H1 (cell line): ENCODE data around the gene ABI3. TPM values are rescaled to one million over a fixed set of nuclear protein-coding genes. Genes with fewer than 3 reads are reported as not detected.

Experiments used
- RFX5 ChIP-seq: IDR thresholded peaks from 2 replicates; pipeline ENCODE4 v1.6.1; 2011; ENCODE audit warnings: low read depth, low read length, improper control_type of control experiment, borderline replicate concordance
- polyA plus RNA-seq, 7 experiments: library from polyadenylated mRNA; depleted of rRNA in 3 of 7; stranded (reverse) in 5 of 7; unstranded in 2 of 7; fragments of >200 nt in 5 of 7; fragments of 200-250 nt in 2 of 7; gene quantifications; 1 replicate in 5 of 7; 2 replicates in 1 of 7; 4 replicates in 1 of 7; pipeline versions ENCODE4 v1.2.1 to v1.2.3, GENCODE V29; 2011 to 2013; ENCODE audit warnings: missing spikeins in 2 of 7, mixed read lengths in 2 of 7
- total RNA-seq: library from RNA; stranded (reverse); fragmentation: NEBNext Ultra II Directional; extraction: Animal tissue kit (Norgen Biotek cat#: 25700); gene quantifications from 2 replicates; pipeline ENCODE4 v1.2.1, GENCODE V29; 2021

ABI3 gene
- total and polyA plus RNA-seq, 2 of the 8 experiments (the other 6 are each of a cell fraction or from before 2014, with no cell fraction given): 1.3 to 2.5 TPM

DNA sequence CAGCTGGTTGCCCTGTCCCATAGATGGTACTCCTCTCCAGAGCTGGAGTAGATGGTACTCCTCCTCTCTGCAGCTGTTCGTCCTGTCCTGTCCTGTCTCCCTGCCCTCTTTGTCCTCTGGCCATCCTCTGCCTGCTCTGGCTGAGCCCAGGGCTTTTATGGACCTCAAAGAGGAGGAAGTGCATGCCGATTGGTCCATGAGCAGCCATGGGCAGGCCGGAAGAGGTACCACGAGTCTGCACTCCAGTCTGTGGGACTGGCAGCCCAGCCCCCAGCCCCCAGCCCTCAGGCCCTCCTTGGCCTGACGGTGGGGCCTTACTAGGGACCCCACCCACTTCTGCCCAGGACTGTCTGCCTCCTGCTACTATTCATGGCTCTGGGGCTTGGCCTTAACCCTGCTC lies 27.2 kb upstream of the ABI3 start (continued):
- no peak for TF ChIP-seq RFX5
